HT1080 (cell line): Measurements from ENCODE around the gene CETN3. TPM values are rescaled to one million over a fixed set of nuclear protein-coding genes. Genes with fewer than 3 reads are reported as not detected.
"Not testable (repeated sequence)": the region's sequence is repeated elsewhere in the genome, so short reads cannot be mapped to it uniquely, and the experiment has no call there.

Experiments used
- DNase-seq: peaks from one replicate; pipeline ENCODE4 v3.0.0-alpha.2; 2015; ENCODE audit warnings: low read depth
- total RNA-seq: library from RNA; depleted of rRNA; stranded (reverse); fragments of >200 nt; shearing (Covaris generic); gene quantifications from 2 replicates; pipeline ENCODE4 v1.2.3, GENCODE V29; 2014

CETN3 gene
- total RNA-seq, 1 experiment from 2014 or later, result 29.8 TPM

- no peak for DNase-seq
Measured at GRCh38 chr5:90384389-90384788, 25.2 kb downstream of the CETN3 start.

- no peak for DNase-seq
Measured at GRCh38 chr5:90383903-90384302, 25.7 kb downstream of the CETN3 start.

GRCh38 chr5:90381213-90381929 is 28.2 kb downstream of the CETN3 start:
- DNase-seq, result no peak

GRCh38 chr5:90379652-90380051 is 29.9 kb downstream of the CETN3 start:
- DNase-seq, result no peak

- DNase-seq, result no peak
Measured at GRCh38 chr5:90378752-90379151, 30.8 kb downstream of the CETN3 start.

GRCh38 chr5:90371269-90371668 is 38.3 kb downstream of the CETN3 start:
- not testable (repeated sequence) for DNase-seq

- DNase-seq, result no peak
Measured at GRCh38 chr5:90368454-90369246, 40.9 kb downstream of the CETN3 start.

GRCh38 chr5:90367879-90368278 is 41.7 kb downstream of the CETN3 start:
- DNase-seq, result no peak

GRCh38 chr5:90366948-90367347 is 42.6 kb downstream of the CETN3 start:
- no peak for DNase-seq

GRCh38 chr5:90365328-90365727 is 44.2 kb downstream of the CETN3 start:
- DNase-seq, result no peak

GRCh38 chr5:90359073-90359920 is 50.3 kb downstream of the CETN3 start:
- no peak for DNase-seq

GRCh38 chr5:90356622-90357021 is 52.9 kb downstream of the CETN3 start:
- no peak for DNase-seq

- DNase-seq, result no peak
Measured at GRCh38 chr5:90356176-90356575, 53.4 kb downstream of the CETN3 start.

GRCh38 chr5:90355635-90356034 is 53.9 kb downstream of the CETN3 start:
- no peak for DNase-seq

GRCh38 chr5:90353254-90353653 is 56.3 kb downstream of the CETN3 start:
- no peak for DNase-seq

- DNase-seq, result no peak
Measured at GRCh38 chr5:90351101-90351500, 58.5 kb downstream of the CETN3 start.

GRCh38 chr5:90347462-90347861 is 62.1 kb downstream of the CETN3 start:
- DNase-seq, result no peak

GRCh38 chr5:90345684-90346083 is 63.9 kb downstream of the CETN3 start:
- DNase-seq, result no peak

GRCh38 chr5:90344689-90345088 is 64.9 kb downstream of the CETN3 start:
- DNase-seq, result no peak

GRCh38 chr5:90343731-90344130 is 65.8 kb downstream of the CETN3 start:
- not testable (repeated sequence) for DNase-seq

- no peak for DNase-seq
Measured at GRCh38 chr5:90342576-90342975, 67.0 kb downstream of the CETN3 start.
